Stimulated activated CD8-positive, alpha-beta memory T cell treated with anti-CD3 and anti-CD28 coated beads, Interleukin-15, amount 100 ng/mL, for 24 hours (primary cell): ENCODE results near the gene MICAL2.

Experiments
- DNase-seq: peaks from one replicate; pipeline ENCODE4 v3.0.0-alpha.2; 2020; ENCODE audit warnings: low read depth

The MICAL2 gene

GRCh38 chr11:12232817-12233601 is 122.6 kb downstream of the MICAL2 start:
- no peak for DNase-seq

DNA sequence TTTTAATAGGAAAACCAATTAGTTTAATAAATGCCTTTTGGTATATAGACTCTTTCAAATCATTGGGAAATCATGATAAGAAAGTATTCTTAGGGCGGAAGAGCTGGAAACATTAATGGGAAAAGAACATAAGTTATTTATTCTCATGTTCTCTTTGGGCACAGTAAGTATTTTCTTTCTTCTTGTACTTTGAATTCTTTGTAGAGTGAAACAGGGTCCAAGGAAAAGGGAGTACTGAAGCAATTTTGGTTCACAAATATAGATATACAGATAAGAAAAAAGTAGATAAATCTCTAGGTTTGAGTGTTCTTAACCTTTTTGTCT is 123.2 kb downstream of the MICAL2 start:
- DNase-seq = no peak

DNA sequence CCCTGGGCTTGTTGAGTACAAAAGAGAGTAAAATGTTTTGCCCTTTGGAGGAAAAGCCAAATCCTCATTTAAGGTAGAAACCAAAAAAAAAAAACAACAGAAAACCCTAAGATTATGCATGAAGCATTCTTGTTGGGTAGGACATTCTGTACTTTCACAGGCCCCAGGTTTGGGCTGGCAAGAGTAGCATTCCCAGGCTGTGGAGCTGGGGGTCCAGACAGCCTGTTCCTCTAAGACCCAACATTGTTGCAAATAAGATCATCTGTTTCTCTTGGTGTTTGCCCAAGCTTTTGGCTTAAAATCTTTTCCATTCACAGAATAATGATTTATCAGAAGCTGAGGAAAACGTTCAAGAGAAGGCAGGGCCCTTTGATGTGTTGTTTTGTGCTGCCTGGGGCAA is 123.8 kb downstream of the MICAL2 start:
- no peak for DNase-seq

- DNase-seq = no peak
Measured at GRCh38 chr11:12235080-12235479, 124.7 kb downstream of the MICAL2 start.

- no peak for DNase-seq
Measured at GRCh38 chr11:12235553-12235946, 125.2 kb downstream of the MICAL2 start.

GRCh38 chr11:12235947-12236743 is 125.8 kb downstream of the MICAL2 start:
- no peak for DNase-seq

GRCh38 chr11:12236744-12237101 is 126.3 kb downstream of the MICAL2 start:
- DNase-seq = no peak

GRCh38 chr11:12237381-12237784 is 127.0 kb downstream of the MICAL2 start:
- no peak for DNase-seq

GRCh38 chr11:12238420-12238819 is 128.0 kb downstream of the MICAL2 start:
- no peak for DNase-seq

- DNase-seq = no peak
Measured at GRCh38 chr11:12239396-12239795, 129.0 kb downstream of the MICAL2 start.

DNA sequence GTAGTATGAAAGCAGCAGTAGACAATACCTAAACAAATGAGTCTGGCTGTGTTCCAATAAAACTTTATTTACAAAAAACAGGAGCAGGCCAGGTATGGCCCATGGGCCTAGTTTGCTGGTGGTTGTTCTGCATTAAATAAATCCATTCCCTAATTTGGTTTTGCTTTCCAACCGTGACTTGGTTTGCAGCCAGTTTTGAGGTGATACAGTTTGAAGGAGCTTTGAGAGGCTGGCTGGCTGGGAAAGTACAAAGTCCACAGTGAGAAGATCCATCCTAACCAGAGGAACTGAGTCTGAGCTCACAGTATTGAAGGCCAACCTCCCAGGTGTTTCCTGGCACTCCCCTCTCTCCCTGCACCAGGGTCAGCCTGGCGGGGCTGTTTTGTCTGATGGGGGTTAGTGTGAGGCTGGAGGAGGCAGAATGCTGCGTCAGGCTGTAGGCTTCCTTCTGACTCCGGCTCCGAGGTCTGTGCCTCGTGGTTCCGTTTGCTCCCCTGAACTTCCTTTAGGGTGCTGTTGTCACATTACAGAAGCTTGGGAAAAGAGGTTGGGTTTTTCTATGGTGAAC is 129.5 kb downstream of the MICAL2 start:
- no peak for DNase-seq

GRCh38 chr11:12240677-12241076 is 130.3 kb downstream of the MICAL2 start:
- no peak for DNase-seq

- DNase-seq = no peak
Measured at GRCh38 chr11:12241401-12241800, 131.0 kb downstream of the MICAL2 start.

DNA sequence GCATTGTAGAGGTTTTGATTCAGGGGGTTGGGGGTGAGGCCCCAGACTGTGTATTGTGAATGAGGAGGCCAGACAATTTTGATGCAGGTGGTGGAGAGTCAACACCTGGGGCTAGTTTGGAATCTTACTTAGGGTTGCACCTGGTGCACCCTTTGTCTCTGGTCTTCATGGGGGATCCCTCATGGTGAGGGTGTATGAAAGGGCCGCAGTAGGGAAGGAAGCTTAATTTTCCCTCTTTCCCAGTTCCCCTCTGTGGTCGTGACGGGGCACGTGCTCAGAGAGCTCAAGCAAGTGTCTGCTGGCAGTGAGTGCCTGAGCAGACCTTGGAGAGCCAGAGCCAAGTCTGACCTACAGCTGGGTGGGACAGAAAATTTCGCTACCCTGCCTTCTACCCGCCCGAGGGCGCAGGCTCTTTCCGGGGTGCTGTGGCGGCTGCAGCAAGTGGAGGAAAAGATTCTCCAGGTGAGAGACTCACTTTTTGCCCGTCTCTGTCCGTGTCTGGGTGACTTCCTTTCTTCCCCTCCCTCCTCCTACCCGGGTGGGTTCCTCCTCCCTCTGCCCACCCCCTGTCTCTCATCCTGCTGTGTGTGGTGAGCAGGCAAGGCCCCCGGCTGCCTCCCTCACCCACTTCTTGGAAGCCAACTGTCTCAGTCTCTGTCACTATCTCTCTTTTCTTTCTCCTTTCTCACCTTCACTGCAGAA is 131.7 kb downstream of the MICAL2 start:
- DNase-seq = no peak

DNA sequence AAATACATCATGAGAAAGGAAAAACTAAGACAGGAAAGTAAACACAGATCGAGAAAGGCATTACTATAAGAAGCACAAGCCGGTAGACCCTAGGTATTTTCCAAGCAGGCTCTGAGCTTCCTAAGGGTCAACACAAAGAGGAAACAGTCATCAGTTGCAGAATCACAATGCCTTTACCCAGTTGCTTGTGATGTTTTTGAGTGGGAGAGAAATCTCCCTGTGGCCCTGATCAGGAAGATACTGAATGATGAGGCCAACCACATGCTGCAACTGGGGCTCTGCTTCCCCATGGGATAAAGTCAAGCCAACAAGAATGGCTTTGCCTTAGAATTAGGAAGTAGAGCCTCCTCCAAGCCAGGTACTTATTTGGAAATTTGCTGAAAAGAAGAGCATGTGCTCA is 132.6 kb downstream of the MICAL2 start:
- no peak for DNase-seq

DNA sequence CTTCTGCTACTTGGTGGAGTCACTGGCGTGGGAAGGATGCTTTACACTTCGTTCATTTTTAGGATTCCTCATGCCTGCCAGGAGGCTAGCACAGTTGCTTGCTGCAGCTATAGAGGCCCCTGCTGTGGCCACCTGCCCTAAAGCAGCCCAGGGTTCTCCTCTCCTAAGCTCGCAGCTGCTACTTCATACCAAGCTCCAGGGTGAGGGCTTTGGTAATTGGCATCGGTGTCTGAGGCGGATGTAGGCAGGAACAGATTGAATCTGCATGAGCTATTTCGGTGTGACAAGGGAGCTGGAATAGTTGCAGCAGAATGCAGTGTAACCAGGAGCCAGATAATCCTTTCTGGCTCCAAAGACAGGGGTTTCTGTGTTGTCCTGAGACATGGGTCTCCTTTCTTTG is 133.1 kb downstream of the MICAL2 start:
- DNase-seq = no peak

- no peak for DNase-seq
Measured at GRCh38 chr11:12243911-12244550, 133.6 kb downstream of the MICAL2 start.

- no peak for DNase-seq
Measured at GRCh38 chr11:12245091-12245490, 134.7 kb downstream of the MICAL2 start.

GRCh38 chr11:12245549-12246016 is 135.2 kb downstream of the MICAL2 start:
- DNase-seq = no peak

DNA sequence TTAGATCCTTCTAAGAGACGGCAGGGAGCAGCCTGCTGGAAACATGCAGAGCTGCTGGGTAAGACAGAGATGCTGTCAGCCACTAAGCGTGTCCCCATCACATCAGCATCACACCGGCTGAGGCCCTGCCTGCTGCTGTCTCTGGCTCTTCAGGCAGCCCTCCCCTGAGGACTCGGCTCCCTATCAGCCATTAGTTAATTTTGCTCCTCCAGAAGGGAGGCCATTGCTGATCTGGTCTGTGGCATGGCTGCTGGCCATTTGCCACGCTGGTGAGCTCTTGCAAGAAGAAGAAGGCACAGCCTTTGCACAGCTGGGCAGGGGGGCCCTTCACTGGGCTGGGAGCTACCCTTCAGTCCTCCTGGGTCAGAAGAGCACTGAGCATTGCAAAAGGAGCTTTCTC is 135.8 kb downstream of the MICAL2 start:
- no peak for DNase-seq

DNA sequence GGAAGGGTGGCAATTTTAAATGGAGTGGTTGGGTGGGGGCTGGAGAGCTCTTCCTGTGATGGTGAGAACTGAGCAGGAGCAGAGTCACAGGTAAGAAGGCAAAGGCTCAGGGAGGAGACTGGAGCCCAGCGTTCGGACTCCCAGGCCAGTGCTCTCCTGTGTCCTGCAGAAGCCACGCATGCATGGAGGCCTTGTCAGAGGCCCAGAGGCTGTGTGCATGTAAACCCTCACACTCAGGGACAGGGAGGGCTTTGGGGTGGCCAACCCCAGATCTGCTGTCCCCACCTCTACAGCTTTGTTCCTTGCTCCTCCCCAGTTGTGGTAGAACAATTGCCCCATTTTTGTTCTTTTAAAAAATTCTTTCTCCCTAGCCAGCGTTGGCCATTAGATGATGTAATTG is 136.6 kb downstream of the MICAL2 start:
- DNase-seq = no peak
